Hematopoietic multipotent progenitor cell treated with erythropoietin and hydrocortisone succinate and interleukin-3 and kit ligand, for 17 days (in vitro differentiated cells): ENCODE data around the gene CDC42BPB.
"Not testable (repeated sequence)": the region's sequence is repeated elsewhere in the genome, so short reads cannot be mapped to it uniquely, and the experiment has no call there.

Experiments used
- DNase-seq: peaks from one replicate; pipeline ENCODE4 v3.0.0-alpha.2; 2015; ENCODE audit warnings: low spot score

The CDC42BPB gene

GRCh38 chr14:102900631-102901571, 156.4 kb downstream of the CDC42BPB start:
- no peak for DNase-seq

GRCh38 chr14:102899516-102899900, 157.8 kb downstream of the CDC42BPB start:
- DNase-seq: no peak

- no peak for DNase-seq
Observed at GRCh38 chr14:102898776-102899515, 158.4 kb downstream of the CDC42BPB start.

- DNase-seq: no peak
Observed at GRCh38 chr14:102898298-102898697, 159.1 kb downstream of the CDC42BPB start.

- DNase-seq: no peak
Observed at GRCh38 chr14:102897299-102898027, 159.9 kb downstream of the CDC42BPB start.

GRCh38 chr14:102896735-102897134, 160.6 kb downstream of the CDC42BPB start:
- not testable (repeated sequence) for DNase-seq

- no peak for DNase-seq
Observed at GRCh38 chr14:102893452-102893851, 163.9 kb downstream of the CDC42BPB start.

GRCh38 chr14:102892651-102893050, 164.7 kb downstream of the CDC42BPB start:
- DNase-seq: no peak

GRCh38 chr14:102891556-102891955, 165.8 kb downstream of the CDC42BPB start:
- DNase-seq: no peak

GRCh38 chr14:102891111-102891510, 166.2 kb downstream of the CDC42BPB start:
- no peak for DNase-seq

- DNase-seq: no peak
Observed at GRCh38 chr14:102889615-102890014, 167.7 kb downstream of the CDC42BPB start.

- DNase-seq: no peak
Observed at GRCh38 chr14:102888748-102889147, 168.6 kb downstream of the CDC42BPB start.

- no peak for DNase-seq
Observed at GRCh38 chr14:102885737-102886447, 171.5 kb downstream of the CDC42BPB start.

GRCh38 chr14:102883554-102883953, 173.8 kb downstream of the CDC42BPB start:
- no peak for DNase-seq

GRCh38 chr14:102883089-102883541, 174.2 kb downstream of the CDC42BPB start:
- DNase-seq: no peak
